PC-9 (cell line): ENCODE results near the gene UBE2Z. TPM values are rescaled to one million over a fixed set of nuclear protein-coding genes. Genes with fewer than 3 reads are reported as not detected.

Source experiments
- BruUV-seq: library from RNA; stranded (reverse); fragments of 400-500 nt; replicated peaks from 2 replicates; lab custom pipeline; 2021; lab: Mats Ljungman, UMichigan
- CTCF ChIA-PET: fragments of 300-600 bp; sonication (Branson Sonifier 250); formaldehyde crosslinking; loops from one replicate; lab custom pipeline; 2022; ENCODE audit warnings: antibody characterized with exemption; lab: Charles Lee
- POLR2A ChIA-PET: fragments of 300-600 bp; sonication (Branson Sonifier 250); formaldehyde crosslinking; loops from one replicate; lab custom pipeline; 2022; ENCODE audit warnings: antibody characterized with exemption; ENCODE audit not compliant: unreplicated experiment; lab: Charles Lee
- DNase-seq, 2 experiments: peaks; one replicate each; pipeline versions ENCODE4 v3.0.0 to v3.0.0-alpha.2; 2015 to 2022; ENCODE audit warnings: mixed read lengths in 1 of 2
- H2AFZ ChIP-seq: fragments of 200-600 bp; sonication (generic); 2 replicates; pipeline ENCODE4 v1.8.1; 2017; ENCODE audit warnings: antibody characterized with exemption
- H3F3A ChIP-seq: fragments of 200-600 bp; sonication (generic); 2 replicates; pipeline ENCODE4 v1.8.1; 2017; ENCODE audit warnings: antibody characterized with exemption, mild to moderate bottlenecking, low read depth; ENCODE audit not compliant: insufficient read depth
- H3K27ac ChIP-seq: fragments of 200-600 bp; sonication (generic); 2 replicates; pipeline ENCODE4 v1.6.1; 2016; ENCODE audit warnings: mixed run types
- H3K27me3 ChIP-seq: fragments of 200-600 bp; sonication (generic); 2 replicates; pipeline ENCODE4 v1.6.1; 2016; ENCODE audit warnings: low read depth, mixed run types; ENCODE audit not compliant: insufficient read depth
- H3K36me3 ChIP-seq: fragments of 200-600 bp; sonication (generic); 2 replicates; pipeline ENCODE4 v1.6.1; 2016; ENCODE audit warnings: low read depth, mixed run types
- H3K4me1 ChIP-seq: fragments of 200-600 bp; sonication (generic); replicated peaks from 2 replicates; pipeline ENCODE4 v1.6.1; 2016; ENCODE audit warnings: mixed run types; ENCODE audit not compliant: insufficient read depth
- H3K4me2 ChIP-seq: fragments of 200-600 bp; sonication (generic); 2 replicates; pipeline ENCODE4 v1.6.1; 2017; ENCODE audit warnings: mixed run types
- H3K4me3 ChIP-seq: fragments of 200-600 bp; sonication (generic); 2 replicates; pipeline ENCODE4 v1.6.1; 2016; ENCODE audit warnings: mixed run types
- H3K79me2 ChIP-seq: fragments of 200-600 bp; sonication (generic); 2 replicates; pipeline ENCODE4 v1.6.1; 2017; ENCODE audit warnings: low read depth, mixed run types
- H3K9me2 ChIP-seq: fragments of 200-600 bp; sonication (generic); 2 replicates; pipeline ENCODE4 v1.8.1; 2017; ENCODE audit warnings: mild to moderate bottlenecking; ENCODE audit not compliant: insufficient read depth
- H3K9me3 ChIP-seq: fragments of 200-600 bp; sonication (generic); 2 replicates; pipeline ENCODE4 v1.8.1; 2016; ENCODE audit warnings: low read depth; ENCODE audit not compliant: insufficient read depth
- H4K20me1 ChIP-seq: fragments of 200-600 bp; sonication (generic); 2 replicates; pipeline ENCODE4 v1.8.1; 2017; ENCODE audit not compliant: insufficient read depth
- CTCF ChIP-seq: fragments of 200-600 bp; sonication (generic); conservative IDR thresholded peaks from 2 replicates; pipeline ENCODE4 v1.6.1; 2017; ENCODE audit warnings: mixed run types, antibody characterized with exemption, mild to moderate bottlenecking, moderate library complexity
- EZH2 ChIP-seq: fragments of 200-600 bp; sonication (generic); IDR thresholded peaks from 2 replicates; pipeline ENCODE4 v1.8.0; 2017; ENCODE audit warnings: antibody characterized with exemption, low read depth
- intact Hi-C: fragments of 100-400 bp; cut with micrococcal nuclease; formaldehyde crosslinking; loops from one replicate; pipeline ENCODE4 v1.10.0; 2022; ENCODE audit not compliant: unreplicated experiment
- total RNA-seq: library from RNA; stranded (reverse); gene quantifications from 2 replicates; pipeline ENCODE4 v1.2.3, GENCODE V29; 2021

Gene UBE2Z
- total RNA-seq, 1 experiment from 2014 or later: 99.4 TPM

GRCh38 chr17:48903401-48903800 is 4.8 kb upstream of the UBE2Z start:
- ChIA-PET CTCF (interaction anchor here (0.6 kb wide), 1 partner anchor 359 kb away, joined by 7 read pairs; no protein-coding TSS in a partner anchor), POLR2A (no interaction called here)
- H3K27me3 ChIP-seq: no peaks in the 10 kb centered on the region
- H2AFZ ChIP-seq: no peak overlapping the region
- intact Hi-C loops: no loop called here
- no peaks in the 10 kb centered on the region for H3K9me3 ChIP-seq
- no peaks in the 10 kb centered on the region for H3K36me3 ChIP-seq
- H4K20me1 ChIP-seq: no peaks in the 10 kb centered on the region; the same call in 1 of the 2 replicates
- peaks cover 7% of the 10 kb centered on the region; the same call in 1 of the 2 replicates for H3K4me1 ChIP-seq
- no peaks in the 10 kb centered on the region for H3K9me2 ChIP-seq
- DNase-seq: no peak
- BruUV-seq: no TSS peak
- peaks cover 14% of the 10 kb centered on the region; the same call in 1 of the 2 replicates for H3F3A ChIP-seq
- H3K79me2 ChIP-seq: no peaks in the 10 kb centered on the region
- no peak overlapping the region for H3K4me3 ChIP-seq
- H3K4me2 ChIP-seq: no peak overlapping the region
- TF ChIP-seq EZH2 (no peak), CTCF (no peak)
- H3K27ac ChIP-seq: no peak overlapping the region

GRCh38 chr17:48904428-48904827 is 3.8 kb upstream of the UBE2Z start:
- BruUV-seq: no TSS peak
- Histone ChIP-seq H3K4me2 (no peak overlapping the region), H3K79me2 (peaks cover 9% of the 10 kb centered on the region), H3K9me3 (no peaks in the 10 kb centered on the region), H3K27ac (no peak overlapping the region), H3K4me3 (no peak overlapping the region), H3K36me3 (no peaks in the 10 kb centered on the region), H3K9me2 (no peaks in the 10 kb centered on the region), H2AFZ (no peak overlapping the region), H3K27me3 (no peaks in the 10 kb centered on the region), H3F3A (peaks cover 14% of the 10 kb centered on the region; the same call in 1 of the 2 replicates), H3K4me1 (peaks cover 10% of the 10 kb centered on the region; the same call in 1 of the 2 replicates), H4K20me1 (peaks cover 4% of the 10 kb centered on the region)
- no peak for DNase-seq
- intact Hi-C loops: no loop called here
- ChIA-PET CTCF (interaction anchor here (0.6 kb wide), 1 partner anchor 202 kb away, joined by 3 read pairs; no protein-coding TSS in a partner anchor), POLR2A (interaction anchor here (0.6 kb wide), 1 partner anchor 804 kb away, joined by 3 read pairs; no protein-coding TSS in a partner anchor)
- TF ChIP-seq EZH2 (no peak), CTCF (no peak)

GRCh38 chr17:48905987-48906515 is 2.2 kb upstream of the UBE2Z start:
- Histone ChIP-seq H4K20me1 (peaks cover 20% of the 10 kb centered on the region), H3K27me3 (no peaks in the 10 kb centered on the region), H3K9me2 (no peaks in the 10 kb centered on the region), H3K36me3 (peaks cover 10% of the 10 kb centered on the region), H3K9me3 (no peaks in the 10 kb centered on the region), H3K4me2 (no peak overlapping the region), H3K27ac (no peak overlapping the region), H3K4me1 (peaks cover 27% of the 10 kb centered on the region), H2AFZ (no peak overlapping the region), H3K79me2 (peaks cover 25% of the 10 kb centered on the region), H3K4me3 (no peak overlapping the region), H3F3A (peaks cover 15% of the 10 kb centered on the region)
- ChIA-PET POLR2A (interaction anchor here (0.6 kb wide), 1 partner anchor 10 kb away, joined by 5 read pairs; no protein-coding TSS in a partner anchor), CTCF (interaction anchor here (0.6 kb wide), 1 partner anchor 463 kb away, joined by 7 read pairs; no protein-coding TSS in a partner anchor)
- BruUV-seq: no TSS peak
- TF ChIP-seq EZH2 (no peak), CTCF (no peak)
- no peak for DNase-seq
- intact Hi-C loops: no loop called here
